MG63 (cell line): ENCODE data around the gene MYMX. TPM values are rescaled to one million over a fixed set of nuclear protein-coding genes. Genes with fewer than 3 reads are reported as not detected.
A peak's percentile ranks its signal among the peaks of the same experiment; 100 is the strongest.
"Not testable (repeated sequence)": the region's sequence is repeated elsewhere in the genome, so short reads cannot be mapped to it uniquely, and the experiment has no call there.

ENCODE experiments used
- DNase-seq: peaks from one replicate; pipeline ENCODE4 v3.0.0-alpha.2; 2020
- H3K27me3 ChIP-seq: fragments of 250-450 bp; sonication (Bioruptor Pico); 2 replicates; pipeline ENCODE4 v1.5.1; 2020; ENCODE audit warnings: mild to moderate bottlenecking, moderate library complexity
- H3K36me3 ChIP-seq: fragments of 250-450 bp; sonication (Bioruptor Pico); 2 replicates; pipeline ENCODE4 v1.5.1; 2020; ENCODE audit warnings: mild to moderate bottlenecking, moderate library complexity
- H3K4me3 ChIP-seq: fragments of 250-450 bp; sonication (Bioruptor Pico); 2 replicates; pipeline ENCODE4 v1.5.1; 2020; ENCODE audit warnings: mild to moderate bottlenecking, moderate library complexity
- H3K9me3 ChIP-seq: fragments of 250-450 bp; sonication (Bioruptor Pico); 2 replicates; pipeline ENCODE4 v1.5.1; 2020; ENCODE audit warnings: mild to moderate bottlenecking, moderate library complexity
- total RNA-seq: library from RNA; depleted of rRNA; stranded (reverse); fragments of >200 nt; shearing (Covaris generic); gene quantifications from 2 replicates; pipeline ENCODE4 v1.2.3, GENCODE V29; 2014; ENCODE audit warnings: low replicate concordance

The MYMX gene
- total RNA-seq, 1 experiment from 2014 or later, result not detected

GRCh38 chr6:44182911-44183390, 33.8 kb upstream of the MYMX start:
- DNase-seq, result no peak
- Histone ChIP-seq H3K36me3 (no peaks in the 10 kb centered on the region), H3K4me3 (no peak overlapping the region), H3K9me3 (no peaks in the 10 kb centered on the region), H3K27me3 (no peaks in the 10 kb centered on the region; the same call in 1 of the 2 replicates)

GRCh38 chr6:44183783-44184182, 32.9 kb upstream of the MYMX start:
- no peak for DNase-seq
- no peak overlapping the region for H3K4me3 ChIP-seq

GRCh38 chr6:44185356-44185755, 31.4 kb upstream of the MYMX start:
- H3K9me3 ChIP-seq, H3K27me3 ChIP-seq, DNase-seq, H3K36me3 ChIP-seq, H3K4me3 ChIP-seq: not testable (repeated sequence)

More at GRCh38 chr6:44183783-44184182, 32.9 kb upstream of the MYMX start:
- Histone ChIP-seq H3K27me3 (no peaks in the 10 kb centered on the region; the same call in 1 of the 2 replicates), H3K9me3 (no peaks in the 10 kb centered on the region), H3K36me3 (no peaks in the 10 kb centered on the region)

GRCh38 chr6:44185953-44186634, 30.6 kb upstream of the MYMX start:
- H3K9me3 ChIP-seq, result no peaks in the 10 kb centered on the region
- H3K4me3 ChIP-seq, result no peak overlapping the region
- no peaks in the 10 kb centered on the region for H3K36me3 ChIP-seq
- H3K27me3 ChIP-seq, result no peaks in the 10 kb centered on the region; the same call in 1 of the 2 replicates
- no peak for DNase-seq

GRCh38 chr6:44186635-44187025, 30.1 kb upstream of the MYMX start:
- Histone ChIP-seq H3K27me3 (no peaks in the 10 kb centered on the region; the same call in 1 of the 2 replicates), H3K9me3 (no peaks in the 10 kb centered on the region), H3K4me3 (no peak overlapping the region), H3K36me3 (no peaks in the 10 kb centered on the region)
- no peak for DNase-seq

GRCh38 chr6:44188819-44189218, 27.9 kb upstream of the MYMX start:
- Histone ChIP-seq H3K36me3 (no peaks in the 10 kb centered on the region), H3K27me3 (no peaks in the 10 kb centered on the region; the same call in 1 of the 2 replicates), H3K4me3 (no peak overlapping the region), H3K9me3 (no peaks in the 10 kb centered on the region)
- DNase-seq, result no peak

- no peak overlapping the region for H3K4me3 ChIP-seq
- H3K27me3 ChIP-seq, result no peaks in the 10 kb centered on the region; the same call in 1 of the 2 replicates
- DNase-seq, result no peak
- H3K9me3 ChIP-seq, result no peaks in the 10 kb centered on the region
- H3K36me3 ChIP-seq, result no peaks in the 10 kb centered on the region
Measured at GRCh38 chr6:44189257-44189656, 27.5 kb upstream of the MYMX start.

GRCh38 chr6:44190715-44191114, 26.0 kb upstream of the MYMX start:
- DNase-seq, result no peak
- H3K9me3 ChIP-seq, result no peaks in the 10 kb centered on the region
- H3K36me3 ChIP-seq, result no peaks in the 10 kb centered on the region
- H3K27me3 ChIP-seq, result no peaks in the 10 kb centered on the region
- no peak overlapping the region for H3K4me3 ChIP-seq

GRCh38 chr6:44192428-44193041, 24.2 kb upstream of the MYMX start:
- Histone ChIP-seq H3K9me3 (no peaks in the 10 kb centered on the region), H3K36me3 (no peaks in the 10 kb centered on the region), H3K27me3 (no peaks in the 10 kb centered on the region), H3K4me3 (no peak overlapping the region)
- no peak for DNase-seq

- Histone ChIP-seq H3K27me3 (no peaks in the 10 kb centered on the region), H3K4me3 (no peak overlapping the region), H3K9me3 (no peaks in the 10 kb centered on the region), H3K36me3 (no peaks in the 10 kb centered on the region)
- DNase-seq, result no peak
Measured at GRCh38 chr6:44193307-44193910, 23.3 kb upstream of the MYMX start.

- no peaks in the 10 kb centered on the region for H3K9me3 ChIP-seq
- DNase-seq, result no peak
- no peaks in the 10 kb centered on the region for H3K27me3 ChIP-seq
- H3K4me3 ChIP-seq, result no peak overlapping the region
- H3K36me3 ChIP-seq, result no peaks in the 10 kb centered on the region
Measured at GRCh38 chr6:44194326-44194725, 22.4 kb upstream of the MYMX start.

- H3K9me3 ChIP-seq, H3K36me3 ChIP-seq, H3K4me3 ChIP-seq, H3K27me3 ChIP-seq, DNase-seq: not testable (repeated sequence)
Measured at GRCh38 chr6:44196351-44196750, 20.4 kb upstream of the MYMX start.

- Histone ChIP-seq H3K27me3 (no peaks in the 10 kb centered on the region), H3K36me3 (no peaks in the 10 kb centered on the region), H3K9me3 (no peaks in the 10 kb centered on the region)
Measured at GRCh38 chr6:44198684-44199083, 18.0 kb upstream of the MYMX start.

GRCh38 chr6:44199883-44200282, 16.8 kb upstream of the MYMX start:
- no peaks in the 10 kb centered on the region for H3K27me3 ChIP-seq
- no peak for DNase-seq
- no peaks in the 10 kb centered on the region for H3K36me3 ChIP-seq
- no peak overlapping the region for H3K4me3 ChIP-seq
- H3K9me3 ChIP-seq, result no peaks in the 10 kb centered on the region

More at GRCh38 chr6:44198684-44199083, 18.0 kb upstream of the MYMX start:
- DNase-seq, result peak; percentile 70
- no peak overlapping the region for H3K4me3 ChIP-seq

- Histone ChIP-seq H3K4me3 (no peak overlapping the region), H3K36me3 (no peaks in the 10 kb centered on the region), H3K27me3 (no peaks in the 10 kb centered on the region), H3K9me3 (no peaks in the 10 kb centered on the region)
- DNase-seq, result no peak
Measured at GRCh38 chr6:44201200-44201599, 15.5 kb upstream of the MYMX start.

- H3K36me3 ChIP-seq, result no peaks in the 10 kb centered on the region
- no peaks in the 10 kb centered on the region for H3K27me3 ChIP-seq
- H3K4me3 ChIP-seq, result no peak overlapping the region
- no peaks in the 10 kb centered on the region for H3K9me3 ChIP-seq
- no peak for DNase-seq
Measured at GRCh38 chr6:44201638-44202303, 15.0 kb upstream of the MYMX start.

- H3K9me3 ChIP-seq, result no peaks in the 10 kb centered on the region
- no peaks in the 10 kb centered on the region for H3K27me3 ChIP-seq
- H3K4me3 ChIP-seq, result no peak overlapping the region
- DNase-seq, result no peak
- no peaks in the 10 kb centered on the region for H3K36me3 ChIP-seq
Measured at GRCh38 chr6:44202332-44202971, 14.3 kb upstream of the MYMX start.
